Mucosa of descending colon (tissue), 3 donors: ENCODE results near the gene PGAP2. TPM values are rescaled to one million over a fixed set of nuclear protein-coding genes. Genes with fewer than 3 reads are reported as not detected.

Experiments used
- ATAC-seq: fragments of 200-7000 bp; cut with Tn5 transposase; one replicate; pipeline ENCODE4 v1.9.1; 2020; ENCODE audit warnings: mild to moderate bottlenecking, moderate library complexity
- DNase-seq, 3 donors: peaks; one replicate each; pipeline ENCODE4 v3.0.0-alpha.2; 2020
- H3K36me3 ChIP-seq: fragments of 200-600 bp; one replicate; pipeline ENCODE4 v1.8.0; 2021; ENCODE audit warnings: low read depth, mild to moderate bottlenecking
- H3K4me1 ChIP-seq: fragments of 200-600 bp; one replicate; pipeline ENCODE4 v1.8.0; 2021; ENCODE audit warnings: low read depth, mild to moderate bottlenecking
- H3K4me3 ChIP-seq: fragments of 200-600 bp; one replicate; pipeline ENCODE4 v1.8.0; 2021; ENCODE audit warnings: mild to moderate bottlenecking
- H3K9me3 ChIP-seq: fragments of 200-600 bp; one replicate; pipeline ENCODE4 v1.8.0; 2021; ENCODE audit warnings: mild to moderate bottlenecking
- CTCF ChIP-seq: fragments of 200-600 bp; IDR thresholded peaks from one replicate; pipeline ENCODE4 v1.8.0; 2022; ENCODE audit warnings: antibody characterized with exemption, mild to moderate bottlenecking
- intact Hi-C, 2 donors: fragments of 100-400 bp; cut with DNase I in 1 of 2; cut with micrococcal nuclease in 1 of 2; formaldehyde crosslinking; loops; one replicate each; pipeline versions ENCODE4 v1.11.0 to v1.11.1; 2022; cut with DNase I, micrococcal nuclease
- total RNA-seq, 3 donors: library from RNA; stranded (reverse); fragmentation: NEBNext Ultra II Directional in 2 of 3; extraction: Animal tissue kit (Norgen Biotek cat#: 25700) in 2 of 3; gene quantifications; one replicate each; pipeline versions ENCODE4 v1.2.1 to v1.2.4, GENCODE V29; 2021 to 2023
- donor health status: DM: no; HTN: no; CAD: no; lungs with moderate emphysema.
- donor health status: DM: no; HTN: no; CAD: no.
- donor health status: DM: no; HTN: yes; CAD: no.

PGAP2 gene
- total RNA-seq, 3 donors from 2014 or later: 15.7 to 32.8 (median 25.9) TPM

DNA sequence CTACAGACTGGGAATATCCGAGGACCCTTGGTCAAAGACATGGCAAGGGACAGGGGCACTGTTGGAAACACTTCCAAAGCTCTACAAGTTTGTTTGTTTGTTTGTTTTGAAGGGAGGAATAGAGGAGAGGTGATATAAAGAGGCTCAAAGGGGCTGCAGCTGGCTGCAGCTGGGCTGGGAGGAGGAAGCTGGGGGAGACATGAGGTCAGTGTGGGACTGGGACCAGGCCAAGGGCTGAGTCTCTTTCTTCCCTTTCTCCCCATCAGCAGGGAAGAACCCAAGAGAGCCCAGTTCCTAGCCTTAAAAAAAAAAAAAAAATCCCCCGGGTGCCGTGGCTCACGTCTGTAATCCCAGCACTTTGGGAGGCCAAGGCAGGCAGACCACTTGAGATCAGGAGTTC is 27.4 kb downstream of the PGAP2 start:
- intact Hi-C loops: no loop called here
- DNase-seq (peak in 2 of 3 donors; percentile 33 to 40), ATAC-seq (no peak)
- TF ChIP-seq CTCF: no peak
- H3K4me3 ChIP-seq: no peak overlapping the region
- no peaks in the 10 kb centered on the region for H3K36me3 ChIP-seq
- peaks cover 55% of the 10 kb centered on the region for H3K4me1 ChIP-seq
- H3K9me3 ChIP-seq: no peaks in the 10 kb centered on the region

DNA sequence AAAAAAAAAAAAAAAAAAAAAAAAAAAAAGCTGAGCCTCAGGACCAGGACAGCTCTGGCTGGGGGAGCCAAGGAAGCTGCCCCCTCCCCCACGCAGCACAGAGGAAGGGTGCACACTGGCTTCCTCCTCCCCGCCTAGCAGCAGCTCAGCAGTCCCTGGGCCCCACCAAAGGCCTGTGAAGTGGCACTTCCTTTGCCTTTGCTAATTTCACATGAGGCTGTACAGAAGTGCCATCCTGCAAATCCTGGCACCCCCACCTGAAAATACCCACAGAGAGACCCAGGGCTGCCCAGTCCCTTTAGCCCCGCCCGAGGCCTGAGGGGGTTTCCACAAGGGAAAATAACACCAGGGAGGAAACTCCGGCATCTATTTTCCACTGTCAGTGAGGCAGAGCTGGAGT is 28.5 kb downstream of the PGAP2 start:
- Histone ChIP-seq H3K4me1 (peaks cover 58% of the 10 kb centered on the region), H3K4me3 (no peak overlapping the region), H3K9me3 (no peaks in the 10 kb centered on the region), H3K36me3 (no peaks in the 10 kb centered on the region)
- intact Hi-C loops: no loop called here
- TF ChIP-seq CTCF: no peak
- no peak for ATAC-seq
- peak; percentile 40 to 83 (median 61) for DNase-seq

DNA sequence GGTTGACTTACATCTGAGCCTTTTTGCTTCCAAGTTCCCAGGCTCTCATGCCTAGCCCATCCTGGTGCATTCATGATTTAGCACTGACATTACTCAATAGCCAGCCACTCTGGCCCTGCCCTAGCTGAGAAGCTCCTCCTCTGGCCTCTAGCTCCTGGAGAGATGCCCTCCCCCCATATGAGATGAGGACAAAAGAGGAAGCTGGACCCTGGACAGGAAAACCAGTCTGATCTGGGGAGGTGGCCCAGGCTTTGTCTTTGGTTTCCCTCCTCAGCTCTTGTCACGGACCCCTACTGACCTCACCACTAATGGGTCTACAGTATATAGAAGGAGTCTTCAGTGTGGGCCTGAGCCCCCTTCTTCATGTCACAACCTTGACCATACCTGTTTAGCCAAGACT is 29.4 kb downstream of the PGAP2 start:
- DNase-seq (peak in 1 of 3 donors; percentile 42), ATAC-seq (no peak)
- H3K4me1 ChIP-seq: peaks cover 51% of the 10 kb centered on the region
- no peaks in the 10 kb centered on the region for H3K36me3 ChIP-seq
- intact Hi-C loops: no loop called here
- TF ChIP-seq CTCF: no peak
- no peak overlapping the region for H3K4me3 ChIP-seq
- H3K9me3 ChIP-seq: no peaks in the 10 kb centered on the region

GRCh38 chr11:3838504-3838903 is 30.1 kb downstream of the PGAP2 start:
- TF ChIP-seq CTCF: no peak
- DNase-seq (no peak), ATAC-seq (no peak)
- intact Hi-C loops: no loop called here
- Histone ChIP-seq H3K4me1 (peaks cover 50% of the 10 kb centered on the region), H3K9me3 (no peaks in the 10 kb centered on the region), H3K4me3 (no peak overlapping the region), H3K36me3 (no peaks in the 10 kb centered on the region)

DNA sequence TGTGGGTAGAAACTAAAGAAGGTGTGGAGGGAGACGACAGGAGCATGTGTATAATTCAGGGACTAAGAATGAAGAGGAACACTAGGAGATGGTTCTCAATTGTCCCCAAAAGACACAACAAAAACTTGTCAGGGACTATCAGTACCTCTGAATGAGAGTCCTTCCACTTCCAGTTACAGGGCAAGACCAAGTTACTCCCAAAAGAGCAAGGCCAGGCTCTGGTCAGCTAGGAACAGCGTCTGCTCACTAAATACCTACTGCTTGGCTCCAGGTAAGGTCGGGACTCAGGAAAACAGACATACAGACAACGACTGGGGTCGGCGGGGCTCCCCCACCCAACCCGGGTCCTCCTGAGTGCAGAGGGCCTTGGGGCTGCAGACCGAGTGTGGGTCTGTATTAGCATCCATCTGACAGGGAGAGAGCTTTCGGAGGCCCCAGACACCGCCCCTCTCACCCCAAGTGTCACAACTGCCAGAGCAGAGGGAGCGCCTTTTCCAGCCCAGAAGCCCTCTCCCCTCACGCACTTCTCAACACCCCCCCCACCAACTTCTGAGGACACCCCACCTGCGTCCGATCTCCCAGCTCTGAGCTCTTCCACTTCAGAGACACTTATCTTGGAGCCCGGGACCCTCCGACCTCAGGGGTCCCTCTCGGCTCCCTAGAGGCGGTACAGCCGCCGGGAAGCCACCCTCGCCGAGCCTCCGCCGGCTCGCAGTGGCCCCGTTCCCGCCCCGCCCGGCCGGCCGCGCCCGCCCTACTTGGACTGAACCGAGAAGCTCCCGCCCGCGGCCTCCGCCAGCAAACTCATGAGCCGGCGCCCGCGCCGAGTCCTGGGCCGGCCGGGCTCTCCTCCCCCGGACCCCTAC is 31.9 kb downstream of the PGAP2 start:
- Histone ChIP-seq H3K4me1 (peaks cover 39% of the 10 kb centered on the region), H3K9me3 (no peaks in the 10 kb centered on the region), H3K36me3 (no peaks in the 10 kb centered on the region), H3K4me3 (peak overlapping the region; percentile 59)
- peak in 2 of 3 donors; percentile 39 to 65 for DNase-seq
- ATAC-seq: peak; percentile 60
- intact Hi-C loops: no loop called here
- no peak for TF ChIP-seq CTCF
